HG03025 (cell line): ENCODE results near the gene LNX2.

Experiments used
- ATAC-seq: cut with Tn5 transposase; IDR thresholded peaks from one replicate; pipeline ENCODE4 v1.9.1; 2021; ENCODE audit warnings: mild to moderate bottlenecking, moderate library complexity; ENCODE audit not compliant: unreplicated experiment, low FRiP score

LNX2 gene

GRCh38 chr13:27523346-27524073 is 96.8 kb downstream of the LNX2 start:
- ATAC-seq = no peak

- no peak for ATAC-seq
These were observed 97.5 kb downstream of the LNX2 start for GRCh38 chr13:27522847-27523246.

DNA sequence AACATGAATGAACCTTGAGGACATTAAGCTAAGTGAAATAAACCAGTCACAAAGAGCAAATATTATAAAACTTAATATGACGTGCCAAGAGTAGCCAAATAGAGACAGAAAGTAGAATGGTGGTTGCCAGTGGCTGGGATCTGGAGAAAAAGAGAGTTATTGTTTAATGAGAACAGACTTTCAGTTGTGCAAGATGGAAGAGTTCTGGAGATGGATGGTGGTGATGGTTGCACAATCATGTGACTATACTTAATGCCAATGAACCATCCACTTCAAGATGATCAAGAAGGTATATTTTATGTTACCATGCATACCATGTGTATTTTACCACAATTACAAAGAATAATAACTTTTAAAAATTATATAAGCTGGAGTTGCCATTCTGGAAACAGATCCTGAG is 104.2 kb downstream of the LNX2 start:
- ATAC-seq = no peak

GRCh38 chr13:27510082-27510481 is 110.2 kb downstream of the LNX2 start:
- ATAC-seq = no peak

- no peak for ATAC-seq
These were observed 111.5 kb downstream of the LNX2 start for GRCh38 chr13:27508802-27509201.

DNA sequence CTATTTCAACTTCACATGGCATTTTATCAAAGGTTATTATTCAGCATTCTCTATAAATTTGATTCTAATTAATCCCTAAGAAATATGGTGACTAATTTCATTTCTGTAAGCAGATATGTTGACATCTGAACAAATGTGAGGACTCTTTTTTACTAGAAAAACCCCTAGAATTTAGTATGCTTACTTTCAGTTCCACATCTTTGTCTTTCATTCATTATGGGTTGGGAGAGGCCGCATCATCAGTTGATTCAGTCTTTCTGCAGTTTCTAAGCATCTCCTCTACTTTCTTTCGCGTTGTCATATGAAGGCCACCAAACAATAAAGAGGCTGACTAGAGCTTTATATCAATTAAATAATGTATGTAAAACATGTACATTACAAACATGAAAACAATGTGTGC is 114.5 kb downstream of the LNX2 start:
- ATAC-seq = no peak

GRCh38 chr13:27504868-27505194 is 115.5 kb downstream of the LNX2 start:
- ATAC-seq = no peak

- no peak for ATAC-seq
These were observed 116.0 kb downstream of the LNX2 start for GRCh38 chr13:27504128-27504867.

DNA sequence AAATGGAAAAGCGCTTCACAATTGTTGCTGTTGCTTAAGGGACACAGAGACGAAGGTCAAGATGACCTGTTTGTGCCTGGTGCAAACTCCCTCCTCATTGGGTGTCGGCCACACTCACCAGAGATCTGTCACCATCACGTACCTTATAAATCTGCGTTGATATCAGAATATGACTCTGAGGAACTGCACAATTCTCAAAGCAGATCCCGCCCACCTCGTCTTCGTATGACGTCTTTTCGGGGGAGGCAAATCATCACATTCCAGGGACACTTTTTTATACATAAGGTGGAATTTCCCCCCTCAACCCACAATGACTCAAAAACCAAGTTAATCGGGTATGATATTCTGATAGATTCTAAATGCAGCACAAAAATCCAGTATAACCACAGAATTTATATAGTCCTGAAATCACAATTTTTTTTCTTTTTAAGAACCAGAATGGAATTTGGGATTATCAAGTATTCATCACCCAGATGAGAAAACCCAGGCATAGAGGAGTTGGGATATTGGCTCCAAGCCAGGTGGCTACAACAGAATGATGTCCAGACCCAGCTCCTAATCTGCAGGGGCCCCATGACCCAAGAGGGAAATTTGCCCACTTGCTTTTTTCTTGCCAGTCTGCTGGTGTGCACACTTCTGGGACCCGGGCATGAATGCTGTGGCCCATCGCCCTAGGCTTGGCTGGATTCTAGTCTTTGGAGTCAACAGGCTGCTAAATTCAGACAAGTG is 119.4 kb downstream of the LNX2 start:
- no peak for ATAC-seq

DNA sequence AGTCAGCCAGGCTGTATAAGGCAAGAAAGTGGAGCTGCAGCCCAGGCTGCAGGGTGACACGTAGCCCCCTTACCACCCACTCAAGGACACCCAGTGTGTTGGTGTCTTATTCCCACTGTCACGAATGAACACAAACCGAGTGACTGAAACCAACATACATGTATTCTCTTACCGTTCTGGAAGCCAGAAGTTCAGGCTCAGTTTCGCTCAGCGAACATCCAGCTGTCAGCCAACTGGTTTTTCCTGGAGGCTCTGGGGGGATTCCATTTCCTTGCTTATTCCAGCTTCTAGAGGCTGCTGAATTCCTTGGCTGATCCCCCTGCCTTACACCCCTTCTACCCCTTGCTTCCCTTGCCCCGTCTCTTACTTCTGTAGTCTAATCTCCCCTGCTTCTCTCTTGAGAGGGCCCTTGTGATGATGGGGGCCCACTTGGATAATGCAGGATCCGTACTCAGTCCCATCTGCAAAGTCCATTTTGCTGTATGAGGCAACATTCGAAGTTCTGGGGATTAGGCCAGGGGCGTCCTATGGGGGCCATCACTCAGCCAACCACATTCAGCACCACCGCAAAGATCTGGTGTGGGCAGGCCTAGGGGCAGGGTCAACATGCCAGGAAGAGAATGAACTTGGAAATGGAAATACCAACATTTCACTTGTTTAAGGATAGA is 122.6 kb downstream of the LNX2 start:
- ATAC-seq = no peak

DNA sequence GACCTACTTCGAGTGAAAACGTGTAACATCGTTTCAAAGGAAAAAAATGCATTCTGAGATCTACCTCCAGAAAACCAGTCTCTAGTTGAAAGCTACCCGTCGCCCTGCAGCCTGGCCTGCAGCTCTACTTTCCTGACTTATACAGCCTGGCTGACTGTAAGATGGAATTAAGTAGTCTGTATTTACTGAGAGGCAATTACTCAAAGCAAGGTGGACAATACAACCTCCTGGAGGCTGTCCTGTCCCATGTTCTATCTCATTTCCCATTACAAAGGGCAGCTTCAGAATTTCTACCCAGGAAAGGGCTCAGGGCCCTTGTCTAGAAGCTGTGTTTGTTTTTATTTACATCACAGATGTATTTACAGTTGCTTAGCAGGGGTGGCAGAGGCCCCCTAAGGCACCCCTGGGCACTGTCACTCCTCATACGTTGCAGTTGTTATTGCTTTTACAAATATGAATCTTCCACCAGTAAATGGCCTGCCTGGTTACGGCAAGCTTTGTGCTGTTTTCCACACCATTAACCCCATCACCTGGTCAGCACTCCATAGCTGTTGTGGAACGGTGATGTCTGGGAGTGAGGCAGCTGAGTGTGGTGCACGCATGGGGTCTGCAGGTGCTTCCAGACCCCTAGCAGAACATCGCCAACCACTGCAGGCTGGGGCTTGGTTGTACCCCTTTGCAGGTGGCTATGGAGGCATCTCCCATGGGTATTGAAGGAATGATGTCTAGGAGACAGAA is 123.6 kb downstream of the LNX2 start:
- ATAC-seq = no peak

- ATAC-seq = no peak
These were observed 124.3 kb downstream of the LNX2 start for GRCh38 chr13:27496006-27496405.
